GM21825 (cell line): ENCODE results near the gene HSPB7.
"Not testable (repeated sequence)": the region's sequence is repeated elsewhere in the genome, so short reads cannot be mapped to it uniquely, and the experiment has no call there.

ENCODE experiments used
- ATAC-seq: cut with Tn5 transposase; IDR thresholded peaks from one replicate; pipeline ENCODE4 v1.9.1; 2021; ENCODE audit warnings: mild to moderate bottlenecking, moderate library complexity; ENCODE audit not compliant: unreplicated experiment

HSPB7 gene

GRCh38 chr1:16023050-16023653 lies 5.3 kb upstream of the HSPB7 start:
- ATAC-seq, result no peak

GRCh38 chr1:16022393-16022792 lies 4.5 kb upstream of the HSPB7 start:
- ATAC-seq, result no peak

- no peak for ATAC-seq
These were observed 3.8 kb upstream of the HSPB7 start, which contains the start of gene CLCNKA for GRCh38 chr1:16021681-16022080. CLCNKA (plus strand) TSS chr1:16022036; CDS start chr1:16022620, 584 bp downstream.

- ATAC-seq, result not testable (repeated sequence)
These were observed 3.0 kb upstream of the HSPB7 start for GRCh38 chr1:16020878-16021277.

DNA sequence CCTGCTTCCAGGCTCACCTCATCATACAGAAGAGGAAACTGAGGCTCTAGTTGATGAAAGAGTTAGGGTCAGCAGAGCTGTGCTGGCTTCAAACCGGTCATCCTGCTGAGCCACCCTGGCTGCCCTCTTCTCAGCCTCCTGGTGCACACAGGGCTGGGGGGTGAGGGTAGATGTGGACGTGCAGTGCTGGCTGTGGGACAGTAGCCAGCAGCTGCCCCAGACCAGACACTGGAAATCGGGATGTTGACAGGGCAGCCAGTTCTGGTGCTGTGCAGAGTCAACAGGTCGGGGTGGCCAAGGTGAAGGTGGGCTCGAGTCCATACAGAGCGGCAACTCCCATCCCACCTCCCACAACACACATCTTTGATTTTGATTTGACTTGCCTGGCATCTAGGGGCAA lies 2.5 kb upstream of the HSPB7 start:
- ATAC-seq, result no peak

DNA sequence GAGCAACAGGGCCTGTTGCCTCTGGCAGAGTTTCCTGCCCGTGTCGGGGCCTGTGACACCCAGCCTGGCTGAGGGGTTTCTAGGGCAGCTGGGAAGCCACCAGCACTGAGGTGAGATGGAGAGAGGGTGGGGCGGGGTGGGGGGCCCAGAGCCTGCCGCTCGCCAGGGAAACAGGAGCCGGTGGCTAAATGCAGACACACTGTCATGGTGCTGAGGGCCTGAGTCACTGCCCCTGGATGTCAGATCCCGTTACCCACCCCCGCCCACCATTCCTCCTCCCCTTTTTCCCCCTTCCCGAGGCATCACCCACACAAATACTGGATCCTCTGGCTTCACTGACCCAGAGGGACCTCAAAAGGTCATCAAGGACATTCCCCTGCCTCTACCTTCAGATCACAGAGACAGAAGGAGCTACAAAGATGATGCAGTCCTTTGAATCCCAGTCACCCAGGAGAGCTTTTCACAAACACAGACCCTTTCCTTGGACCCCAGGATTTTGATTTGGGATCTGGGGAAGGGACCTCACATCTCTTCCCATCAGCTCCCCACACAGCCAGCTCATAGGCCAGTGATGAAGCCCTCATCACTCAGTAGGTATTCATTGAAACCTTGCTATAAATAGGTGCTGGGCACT lies 1.9 kb upstream of the HSPB7 start:
- no peak for ATAC-seq

DNA sequence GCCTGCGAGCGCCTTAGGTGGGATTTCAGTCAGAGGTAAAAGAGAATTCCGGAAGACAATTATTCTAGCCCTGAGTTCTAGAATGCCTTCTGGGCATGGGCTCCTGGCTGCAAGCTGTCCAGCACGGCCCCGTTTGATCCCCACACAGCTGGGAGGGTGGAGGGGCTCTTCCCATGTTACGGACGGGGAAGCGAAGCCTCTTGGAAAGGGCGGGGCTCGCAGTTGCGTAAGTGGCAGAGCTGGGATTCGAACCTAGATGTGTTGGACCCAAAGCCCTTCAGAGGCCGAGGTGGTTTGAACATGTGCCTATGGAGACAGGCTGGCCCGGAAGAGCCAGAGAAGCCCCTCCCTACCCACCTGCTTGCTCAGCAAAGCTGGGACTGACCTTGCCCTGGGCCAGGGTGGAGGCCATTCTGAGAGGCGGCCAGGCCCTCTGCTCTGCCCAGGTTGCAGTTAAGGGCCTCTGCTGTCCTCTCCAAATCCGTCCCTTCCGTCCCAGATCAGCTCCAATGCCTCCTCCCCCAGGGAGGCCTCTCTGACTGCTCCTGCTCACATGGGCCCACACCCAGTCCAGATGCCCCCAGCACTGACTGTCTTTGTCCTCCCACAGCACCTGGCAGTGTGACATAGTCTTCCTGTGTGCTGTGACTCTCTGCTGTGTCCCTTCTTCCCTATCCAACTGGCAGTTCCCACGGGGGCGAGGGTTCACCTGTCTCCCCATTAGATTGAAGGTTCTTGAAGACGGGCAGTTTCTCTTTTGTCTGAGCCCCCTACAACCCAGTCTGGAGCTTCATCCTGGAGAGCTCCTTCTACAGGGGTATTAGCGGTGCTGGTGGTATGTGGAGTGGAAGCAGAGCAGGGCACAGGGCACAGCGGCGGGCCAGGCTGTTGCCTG lies 1.2 kb upstream of the HSPB7 start:
- ATAC-seq, result no peak

DNA sequence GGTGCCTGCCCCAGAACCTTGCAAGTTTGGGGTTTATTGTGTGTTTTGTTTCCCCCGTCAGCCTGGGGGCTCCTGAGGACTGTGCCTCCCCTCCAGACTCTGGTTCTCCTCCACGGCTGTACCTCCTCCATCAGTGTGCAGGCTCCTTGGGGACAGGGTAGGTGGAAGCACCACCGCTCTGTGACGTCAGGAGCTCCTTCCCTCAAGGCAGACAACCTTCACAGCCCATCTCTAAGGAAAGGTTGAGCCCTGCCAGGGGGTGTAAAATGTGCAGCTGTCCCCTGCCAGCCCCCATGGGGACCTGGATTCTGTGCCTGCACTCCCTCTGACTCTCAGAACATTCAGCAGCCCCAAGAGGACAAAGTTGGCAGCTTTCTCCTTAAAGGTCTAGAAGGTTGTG lies 465 bp upstream of the HSPB7 start:
- no peak for ATAC-seq

DNA sequence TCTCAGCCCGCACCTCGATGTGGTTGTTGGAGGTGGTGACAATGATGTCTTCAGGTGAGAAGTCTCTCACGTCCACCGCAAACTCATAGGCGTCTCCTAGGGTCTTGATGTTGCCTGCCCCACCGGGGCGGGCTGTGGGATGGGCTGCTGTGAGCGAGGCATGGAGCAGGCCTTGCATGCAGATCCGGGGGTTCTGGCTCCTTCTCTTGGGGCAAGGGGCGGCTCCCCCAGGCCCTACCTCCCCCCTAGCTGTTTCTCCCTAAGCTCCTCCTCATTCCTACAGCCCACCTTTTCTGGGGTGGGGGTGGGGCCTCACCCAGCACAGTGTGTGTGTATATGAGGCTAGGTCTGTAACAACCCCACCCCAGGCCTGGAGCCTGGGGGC lies 775 bp downstream of the HSPB7 start:
- ATAC-seq, result no peak

GRCh38 chr1:16015960-16016901 lies 1.6 kb downstream of the HSPB7 start:
- no peak for ATAC-seq

DNA sequence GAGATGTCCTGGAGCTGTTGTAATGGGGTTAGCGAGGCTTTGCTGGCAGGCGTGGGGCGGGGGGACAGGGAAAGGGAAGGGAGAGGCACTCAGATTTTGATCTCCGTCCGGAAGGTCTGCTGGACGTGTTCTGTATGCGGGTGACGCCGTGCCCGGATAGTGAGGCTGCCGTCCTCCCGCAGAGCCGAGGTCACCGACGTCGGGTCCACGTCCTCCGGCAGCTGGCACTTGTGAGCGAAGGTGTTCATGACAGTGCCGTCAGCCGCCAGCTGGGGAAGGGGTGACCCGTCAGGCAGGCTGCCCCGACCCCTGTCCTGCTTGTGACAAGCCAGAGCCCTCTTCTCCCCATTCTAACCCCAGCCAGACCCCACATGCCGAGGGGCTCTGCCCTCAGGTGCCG lies 2.4 kb downstream of the HSPB7 start:
- no peak for ATAC-seq

GRCh38 chr1:16014509-16015482 lies 3.0 kb downstream of the HSPB7 start:
- ATAC-seq, result no peak

DNA sequence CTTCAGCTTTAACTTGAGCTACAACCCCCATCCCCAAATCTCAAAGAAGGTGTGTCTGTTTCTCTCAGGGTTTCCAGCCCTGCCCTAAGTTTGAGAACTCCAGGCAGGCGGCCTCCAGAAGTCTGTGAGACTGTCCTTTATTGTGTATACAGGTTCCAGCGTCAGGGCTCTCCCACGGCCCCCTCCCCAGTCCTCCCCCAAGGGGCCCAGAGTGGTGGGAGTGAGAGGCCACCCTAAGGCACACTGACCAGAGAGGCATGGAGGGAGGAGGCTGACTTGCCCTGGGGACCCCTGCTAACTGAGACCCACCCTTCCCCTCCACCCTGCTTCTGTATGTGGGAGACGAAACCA lies 4.0 kb downstream of the HSPB7 start:
- no peak for ATAC-seq

DNA sequence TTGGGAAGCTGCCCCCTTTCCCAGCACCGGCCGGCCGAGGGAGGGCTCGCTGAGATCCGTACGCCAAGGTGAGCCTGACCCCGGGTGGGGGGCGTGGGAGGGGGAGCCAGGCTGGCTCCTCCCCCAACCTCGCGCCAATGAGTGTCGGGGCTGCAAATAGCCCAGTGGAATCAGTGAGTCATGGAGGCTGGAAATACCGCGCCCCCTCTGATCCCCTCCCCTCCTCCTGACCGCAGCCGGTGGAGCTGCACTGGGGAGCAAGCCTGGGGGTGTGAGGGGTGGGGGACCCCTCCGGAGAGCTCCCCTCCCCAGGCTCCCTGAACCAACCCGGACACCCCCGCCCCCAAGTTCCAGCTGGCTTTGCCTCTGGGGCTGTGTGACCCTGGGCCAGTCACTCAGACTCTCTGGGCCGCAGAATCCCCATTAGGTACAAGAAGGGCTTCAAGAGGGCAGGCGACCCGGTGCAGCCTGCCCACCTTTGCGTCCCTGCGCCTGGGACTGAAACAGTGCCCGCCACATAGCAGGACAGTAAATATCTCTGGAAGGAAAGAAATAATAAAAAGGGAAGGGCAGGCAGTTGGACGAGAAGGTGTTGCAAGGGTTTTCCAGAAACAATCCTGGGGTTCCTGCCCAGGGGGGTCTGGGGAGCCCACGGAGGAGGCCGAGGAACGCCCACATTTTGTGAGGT lies 4.5 kb downstream of the HSPB7 start:
- no peak for ATAC-seq

DNA sequence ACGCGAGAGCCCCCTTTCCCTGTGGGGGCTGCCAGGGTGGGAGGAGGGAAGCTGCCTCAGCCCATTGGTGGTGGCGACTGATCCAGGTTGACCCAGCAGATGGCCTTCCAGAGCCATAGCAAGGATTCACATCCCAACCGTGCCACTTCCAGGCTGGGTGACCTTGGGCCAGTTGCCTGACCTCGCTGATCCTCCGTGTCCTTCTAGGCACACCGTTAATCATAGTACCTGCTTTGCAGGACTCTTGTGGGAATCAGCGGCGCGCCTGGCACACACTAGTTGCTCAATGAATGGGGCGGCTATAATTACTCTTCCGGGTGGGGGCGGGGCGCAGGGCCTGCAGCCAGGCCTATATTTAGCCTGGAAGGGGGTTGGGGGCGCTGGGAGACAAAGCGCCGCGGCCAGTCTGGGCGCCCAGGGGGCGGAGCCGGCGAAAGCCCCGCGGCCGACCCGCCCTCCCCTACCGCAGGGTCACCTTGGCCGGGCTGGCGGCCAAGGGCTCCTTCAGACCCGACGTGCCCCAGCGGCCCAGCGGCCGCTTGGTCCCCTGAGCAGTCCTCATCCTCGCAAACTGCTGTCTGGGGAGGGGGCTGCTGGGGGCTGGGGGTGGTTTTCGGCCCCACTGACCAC lies 5.1 kb downstream of the HSPB7 start:
- ATAC-seq, result no peak

GRCh38 chr1:16011936-16012589 lies 5.8 kb downstream of the HSPB7 start:
- no peak for ATAC-seq

- ATAC-seq, result no peak
These were observed 7.0 kb downstream of the HSPB7 start for GRCh38 chr1:16010837-16011236.

DNA sequence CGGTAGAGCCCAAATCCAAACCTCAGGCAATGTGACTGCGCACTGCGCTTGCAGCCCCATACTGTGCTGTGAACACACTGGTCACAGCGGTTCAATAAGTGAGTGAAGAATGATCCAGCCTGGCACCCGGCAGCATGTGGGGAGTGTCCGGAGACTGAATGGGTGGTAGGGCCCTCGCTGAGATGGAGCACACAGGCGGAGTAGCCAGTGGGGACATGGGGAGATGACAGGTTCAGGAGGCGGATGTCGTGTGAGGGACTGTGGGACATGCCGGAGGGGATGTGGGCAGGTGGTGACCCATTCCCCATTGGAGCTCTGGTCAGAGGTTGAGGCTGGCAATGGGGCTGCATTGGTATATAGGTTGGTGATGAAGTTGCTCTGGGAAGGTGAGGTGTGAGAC lies 8.2 kb downstream of the HSPB7 start:
- ATAC-seq, result no peak
